Lung microvascular endothelial cell (primary cell): ENCODE data around the gene GAREM1. TPM values are rescaled to one million over a fixed set of nuclear protein-coding genes. Genes with fewer than 3 reads are reported as not detected.
"Not testable (repeated sequence)": the region's sequence is repeated elsewhere in the genome, so short reads cannot be mapped to it uniquely, and the experiment has no call there.

ENCODE experiments used
- DNase-seq, 2 donors: peaks; one replicate each; pipeline versions ENCODE4 v3.0.0 to v3.0.0-alpha.2; 2010; ENCODE audit warnings: low read depth in 2 of 2
- total RNA-seq: library from RNA; depleted of rRNA; stranded (reverse); fragments of >200 nt; gene quantifications from 2 replicates; pipeline ENCODE4 v1.2.1, GENCODE V29; 2014

GAREM1 gene
- total RNA-seq, 1 donor from 2014 or later = 0.20 TPM

DNA sequence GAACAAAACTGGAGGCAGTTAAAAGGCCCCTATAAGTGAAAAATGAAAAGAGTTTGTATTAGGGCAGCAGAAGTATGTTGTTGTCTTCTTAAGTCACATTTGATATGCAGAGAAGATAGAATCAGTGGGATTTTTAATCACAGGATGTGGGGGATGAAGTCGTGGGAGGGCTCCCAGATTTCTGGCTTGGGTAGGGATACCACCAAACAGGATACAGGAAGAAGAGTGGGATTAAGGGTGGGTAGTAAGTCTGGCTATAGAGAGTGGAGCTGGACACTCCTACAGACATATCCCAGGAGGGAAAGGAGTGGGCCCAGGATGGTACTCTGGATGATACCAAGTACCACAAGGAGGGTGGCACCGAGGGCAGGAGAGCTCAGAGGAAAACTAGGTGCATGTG is 99.3 kb downstream of the GAREM1 start:
- DNase-seq = no peak

DNA sequence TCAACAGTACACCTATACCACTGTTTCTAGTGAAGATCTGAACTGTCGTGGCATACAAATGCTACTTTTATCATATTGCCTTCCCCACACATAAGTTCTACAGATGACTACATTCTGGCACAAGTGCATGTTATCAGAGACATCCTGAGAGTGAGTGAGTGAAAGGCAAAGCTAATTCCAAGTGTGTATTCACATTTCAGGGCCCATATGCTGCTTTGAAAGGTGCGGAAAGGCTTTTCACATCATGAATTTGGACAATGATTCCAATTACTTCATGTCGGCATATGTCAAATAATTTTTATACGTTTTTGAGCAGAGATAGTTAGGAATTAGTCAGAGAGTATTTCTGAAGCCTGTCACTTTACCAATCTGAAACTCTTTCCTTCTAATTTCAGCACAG is 101.7 kb downstream of the GAREM1 start:
- DNase-seq = no peak

DNA sequence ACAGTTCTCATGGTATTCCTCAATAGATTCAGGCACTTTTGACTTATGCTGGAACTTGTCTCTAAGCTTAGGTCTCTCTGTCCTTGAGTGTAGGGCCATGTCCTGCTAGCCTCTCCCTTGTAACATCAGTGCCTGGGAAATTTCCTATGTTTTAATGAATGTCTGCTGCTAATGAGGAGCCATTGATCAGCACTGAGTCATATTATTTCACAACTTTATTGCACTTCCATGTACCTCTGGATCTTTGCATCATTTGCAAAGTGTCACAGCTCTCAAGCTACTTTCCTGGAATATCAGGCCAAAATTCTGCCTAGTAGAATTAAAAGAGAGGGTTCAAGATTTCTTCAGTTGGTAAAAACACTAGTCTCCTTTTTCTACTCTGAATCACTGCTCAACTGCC is 102.5 kb downstream of the GAREM1 start:
- no peak for DNase-seq

DNA sequence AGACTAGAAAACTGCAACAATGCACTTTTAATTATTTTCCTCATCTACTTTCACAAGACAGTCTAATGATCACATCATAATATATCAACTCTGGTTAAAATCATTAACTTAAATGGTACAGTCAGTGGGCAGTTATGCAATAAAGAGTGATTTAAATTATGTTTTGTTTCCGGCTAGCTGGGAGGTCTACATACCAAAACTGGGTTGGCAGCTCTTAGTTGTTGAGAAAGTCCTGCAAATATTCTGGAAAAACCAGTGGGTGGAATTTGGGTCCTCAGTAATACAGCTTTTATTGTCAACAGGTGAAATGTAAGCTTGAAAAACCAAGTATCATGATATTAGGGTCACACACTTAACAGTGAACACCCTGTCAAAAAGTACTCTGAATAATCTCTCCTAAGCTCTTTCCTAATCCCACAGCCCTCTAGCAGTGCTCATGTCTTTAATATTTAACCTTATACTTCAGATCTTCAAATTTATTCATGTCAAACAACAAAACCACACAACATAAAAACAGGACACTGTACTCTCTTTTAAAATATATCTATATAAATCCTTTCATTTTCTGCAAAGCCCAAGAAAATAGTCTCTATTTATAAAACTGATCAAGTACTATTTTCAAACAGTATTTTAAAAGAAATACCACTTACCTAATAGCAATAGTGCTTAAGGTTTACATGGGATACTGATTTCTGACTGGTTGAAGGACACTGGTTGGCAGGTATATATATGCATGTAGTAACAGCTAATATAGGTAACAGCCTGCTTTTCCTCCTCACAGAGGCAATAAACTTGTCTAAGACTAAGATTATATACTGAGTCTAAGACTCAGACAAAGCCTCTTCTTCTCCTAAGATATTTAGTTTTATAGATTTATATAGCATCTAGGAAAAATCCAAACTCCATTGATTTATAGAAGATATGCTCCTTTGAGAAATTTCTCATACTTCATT is 103.8 kb downstream of the GAREM1 start:
- no peak for DNase-seq

DNA sequence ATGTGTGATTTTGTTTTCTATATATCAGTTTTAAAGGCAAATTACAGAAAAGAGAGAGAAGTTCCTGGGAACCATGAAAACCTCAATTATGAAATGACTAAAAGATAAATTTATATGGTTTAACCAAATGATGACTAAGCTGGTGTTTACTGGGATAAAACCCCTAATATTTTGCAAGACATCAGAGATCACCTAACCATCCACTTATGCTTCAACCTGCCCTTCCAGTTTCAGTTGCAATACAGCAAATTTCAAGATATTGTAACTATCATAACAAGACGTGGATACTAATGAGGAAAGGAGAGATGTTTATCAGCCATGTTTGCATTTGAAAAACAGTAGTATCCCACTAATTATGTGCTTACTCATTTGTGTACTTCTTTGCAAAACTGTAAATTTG is 108.2 kb downstream of the GAREM1 start:
- no peak for DNase-seq

DNA sequence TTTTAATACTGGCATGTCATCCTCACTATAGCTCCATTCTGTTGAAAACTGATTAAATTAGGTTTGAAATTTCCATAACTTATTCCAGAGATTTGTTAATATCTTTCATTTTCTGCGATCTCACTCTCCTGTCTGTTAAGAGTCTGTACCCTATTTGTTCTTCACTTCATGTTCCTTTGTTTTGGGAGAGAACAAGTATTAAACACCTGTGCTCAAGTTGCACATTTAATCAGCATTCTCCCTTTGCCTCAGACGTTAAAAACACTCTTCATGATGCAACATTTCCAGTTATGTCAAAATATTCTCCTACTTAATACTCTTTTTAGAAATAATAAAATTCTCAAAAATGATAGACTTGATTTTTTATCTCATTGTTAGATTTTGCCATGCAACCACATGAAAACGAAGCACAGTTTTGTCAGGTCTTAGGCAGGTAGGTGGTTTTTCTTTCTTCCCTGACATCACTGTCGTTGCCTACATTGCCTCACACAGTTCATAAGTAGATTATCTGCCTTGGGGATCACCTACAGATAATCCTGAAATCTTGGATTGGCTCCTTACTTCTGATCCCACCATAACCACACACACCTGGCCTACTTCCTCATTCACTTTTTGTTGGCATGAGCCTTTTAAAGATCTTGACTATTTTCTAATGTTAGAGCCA is 109.9 kb downstream of the GAREM1 start:
- DNase-seq = no peak

DNA sequence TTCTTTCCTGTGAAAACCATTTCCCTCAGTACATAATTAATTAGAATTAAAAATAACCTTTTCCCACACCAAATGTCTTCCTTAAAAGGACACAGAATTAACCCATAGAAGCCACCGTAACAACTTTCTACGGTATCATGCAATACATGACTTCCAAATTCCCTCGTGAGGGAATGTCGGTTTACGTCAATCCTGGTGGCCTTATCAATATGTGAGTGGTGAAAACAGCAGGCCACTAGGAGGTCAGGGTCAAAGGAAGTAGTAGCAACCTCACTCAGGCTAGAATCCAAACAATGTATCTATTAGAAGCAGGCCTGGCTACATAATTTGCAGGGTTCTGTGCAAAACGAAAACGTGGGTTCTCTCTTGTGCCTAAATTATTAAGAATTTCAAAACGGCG is 112.2 kb downstream of the GAREM1 start:
- DNase-seq = no peak

DNA sequence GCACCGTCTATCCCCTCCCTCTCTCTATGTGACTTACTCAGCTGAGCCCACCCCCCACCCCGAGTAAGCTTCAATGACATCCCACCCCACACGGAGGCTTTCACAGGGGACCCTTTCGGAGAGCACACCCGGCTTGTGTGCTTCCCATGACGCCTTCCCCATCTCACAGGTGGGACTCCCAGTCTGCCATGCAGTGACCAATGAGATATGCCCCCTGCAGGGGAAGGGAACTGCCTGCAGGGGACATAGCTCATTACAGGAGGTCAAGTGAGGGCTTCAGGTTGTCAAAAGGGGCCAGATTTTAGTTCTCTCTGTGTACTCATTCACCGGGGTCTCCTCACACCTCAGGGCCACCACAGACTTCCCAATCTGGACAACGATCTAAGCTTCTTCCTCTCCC is 112.6 kb downstream of the GAREM1 start:
- DNase-seq = no peak

DNA sequence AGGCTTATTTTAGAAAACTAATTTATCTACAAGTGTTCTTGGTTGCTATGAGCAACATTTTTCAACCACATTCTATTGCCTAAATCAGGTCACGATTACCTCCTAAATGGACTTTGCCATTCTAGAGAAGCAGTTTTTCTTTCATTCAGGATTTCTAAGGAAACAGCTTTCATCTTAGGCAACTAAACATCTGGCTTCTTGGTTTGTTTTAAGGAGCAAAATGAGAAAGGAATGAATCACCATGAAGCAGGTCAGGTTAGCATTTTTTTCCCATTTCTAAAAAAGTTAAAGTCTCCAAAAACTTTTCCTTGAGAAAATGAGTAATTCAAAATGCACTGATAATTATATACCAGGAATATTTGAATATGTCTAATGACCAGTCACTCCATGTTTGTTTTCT is 114.8 kb downstream of the GAREM1 start:
- no peak for DNase-seq

DNA sequence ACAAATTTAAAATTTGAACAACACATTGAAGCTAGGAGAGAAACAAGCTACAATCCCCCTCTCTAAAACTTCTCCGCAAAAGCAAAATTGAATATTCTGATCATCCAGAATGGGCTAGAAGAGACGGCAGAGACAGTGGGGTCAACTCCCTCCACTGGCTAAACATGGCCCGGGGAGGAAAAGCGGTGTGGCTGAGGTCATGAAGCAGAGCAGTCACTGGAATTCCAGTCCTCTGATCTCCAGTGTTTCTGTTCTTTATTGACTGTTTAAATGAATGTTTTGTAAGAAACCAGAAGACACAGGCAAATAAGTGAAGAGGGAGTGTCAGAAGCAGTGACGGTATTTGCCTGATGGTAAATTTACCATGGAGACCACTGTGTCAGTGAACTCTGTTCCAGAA is 116.2 kb downstream of the GAREM1 start:
- DNase-seq = no peak

DNA sequence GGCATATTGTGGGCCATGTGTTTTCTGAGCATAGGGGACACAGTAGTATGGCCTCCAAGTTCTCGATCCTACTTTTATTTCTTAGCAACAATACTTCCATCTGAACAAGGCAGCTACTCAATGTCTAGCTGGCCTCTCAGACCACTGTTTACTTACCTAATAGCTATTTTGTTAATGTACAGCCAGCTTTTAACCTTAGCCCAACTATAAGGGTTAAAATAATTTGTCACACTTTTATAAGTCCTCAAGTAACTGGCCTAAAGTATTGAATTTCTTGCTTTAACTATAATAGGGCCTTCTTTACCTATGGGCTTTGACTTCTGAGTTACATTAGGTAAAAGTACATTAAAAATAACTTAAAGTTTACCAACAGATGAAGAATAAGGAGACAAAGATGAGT is 117.4 kb downstream of the GAREM1 start:
- no peak for DNase-seq

DNA sequence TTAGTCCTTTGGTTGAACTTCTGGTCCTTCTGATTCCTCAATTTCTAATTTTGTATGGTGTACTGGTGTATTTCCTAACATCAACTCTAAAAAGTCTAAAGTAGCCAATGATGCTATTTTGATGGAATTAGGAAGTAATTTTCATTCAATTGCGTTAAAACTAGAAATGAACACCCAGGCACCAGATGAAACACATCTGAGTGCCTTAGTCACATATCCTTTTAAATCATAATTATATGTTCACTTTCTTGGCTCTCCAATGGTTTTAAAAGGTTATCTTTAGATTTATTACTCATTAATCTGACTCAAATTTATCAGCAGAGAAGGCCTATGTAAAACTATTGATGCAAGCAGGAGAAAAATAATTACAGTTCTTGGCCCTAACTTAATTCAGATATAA is 119.7 kb downstream of the GAREM1 start:
- DNase-seq = no peak

DNA sequence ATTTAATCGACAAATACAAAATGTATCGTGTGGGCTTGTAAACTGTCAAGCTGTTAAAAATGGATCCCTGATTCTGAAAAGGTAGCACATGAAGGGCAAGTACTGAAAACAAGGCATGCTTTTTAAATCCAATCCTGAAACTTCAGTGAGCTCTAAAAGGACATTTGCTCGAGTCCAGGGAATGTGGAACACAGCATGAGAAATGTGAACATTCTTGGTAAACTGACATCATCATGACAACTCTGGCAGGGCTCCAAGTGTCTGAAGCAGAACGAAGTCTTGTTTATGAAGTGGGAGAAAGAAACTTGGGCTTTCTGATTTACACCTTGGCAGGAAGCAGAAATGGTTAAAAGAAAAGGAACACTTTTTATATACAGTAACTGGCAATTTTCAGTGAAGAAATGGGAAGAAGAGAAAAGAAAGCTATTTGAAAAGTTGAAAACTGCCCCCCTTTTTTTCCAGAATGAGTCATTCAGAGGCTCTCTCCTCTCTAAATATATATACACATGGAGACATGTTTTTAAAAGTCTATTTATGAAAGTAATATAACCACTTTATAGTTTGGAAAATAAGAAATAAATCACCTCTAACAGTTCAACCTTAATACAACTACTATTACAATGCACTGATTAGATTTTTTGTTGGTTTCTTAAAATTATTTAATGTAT is 120.8 kb downstream of the GAREM1 start:
- DNase-seq = peak; percentile 77 to 95

DNA sequence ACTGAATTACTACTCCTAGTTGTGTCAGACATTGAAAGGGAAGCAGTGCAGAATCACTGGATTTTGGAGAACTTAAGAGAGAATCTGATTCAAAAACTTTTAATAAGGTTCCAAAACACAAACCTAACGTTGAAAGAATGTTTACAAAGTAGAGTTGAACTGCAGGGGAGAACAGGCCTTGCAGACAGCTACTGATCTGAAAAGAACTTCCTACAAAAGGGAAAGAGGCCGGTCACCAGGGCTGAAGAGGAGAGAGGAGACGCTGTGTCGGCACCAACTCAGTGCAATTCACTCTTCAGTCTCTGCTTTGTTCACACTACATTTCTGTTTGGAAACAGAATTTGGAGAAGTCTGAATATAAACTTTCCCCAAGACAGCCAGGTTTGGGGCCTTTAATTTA is 124.0 kb downstream of the GAREM1 start:
- no peak for DNase-seq

DNA sequence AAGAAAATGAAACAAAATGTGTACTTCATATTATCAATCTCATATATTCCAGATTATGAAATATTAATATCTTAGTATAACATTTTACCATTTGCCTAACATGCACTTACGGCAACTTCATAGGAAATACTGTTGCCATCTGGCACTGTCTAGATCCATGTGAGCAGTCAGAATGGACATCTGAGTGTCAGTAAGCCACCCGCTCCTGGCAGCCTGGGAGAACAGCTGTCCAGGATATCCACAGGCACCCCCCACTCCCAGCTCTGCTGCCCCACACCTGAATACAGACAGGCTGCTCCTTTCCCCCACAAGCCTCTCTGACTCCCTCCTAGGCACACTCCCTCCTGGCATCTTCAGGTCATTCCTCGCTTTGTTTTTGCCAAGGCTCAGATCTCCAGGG is 127.0 kb downstream of the GAREM1 start:
- no peak for DNase-seq

DNA sequence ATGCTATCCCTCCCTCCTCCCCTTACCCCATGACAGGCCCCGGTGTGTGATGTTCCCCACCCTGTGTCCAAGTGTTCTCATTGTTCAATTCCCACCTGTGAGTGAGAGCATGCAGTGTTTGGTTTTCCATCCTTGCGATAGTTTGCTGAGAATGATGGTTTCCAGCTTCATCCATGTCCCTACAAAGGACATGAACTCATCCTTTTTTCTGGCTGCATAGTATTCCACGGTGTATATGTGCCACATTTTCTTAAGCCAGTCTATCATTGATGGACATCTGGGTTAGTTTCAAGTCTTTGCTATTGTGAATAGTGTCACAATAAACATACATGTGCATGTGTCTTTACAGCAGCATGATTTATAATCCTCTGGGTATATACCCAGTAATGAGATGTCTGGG is 129.6 kb downstream of the GAREM1 start:
- DNase-seq = not testable (repeated sequence)

DNA sequence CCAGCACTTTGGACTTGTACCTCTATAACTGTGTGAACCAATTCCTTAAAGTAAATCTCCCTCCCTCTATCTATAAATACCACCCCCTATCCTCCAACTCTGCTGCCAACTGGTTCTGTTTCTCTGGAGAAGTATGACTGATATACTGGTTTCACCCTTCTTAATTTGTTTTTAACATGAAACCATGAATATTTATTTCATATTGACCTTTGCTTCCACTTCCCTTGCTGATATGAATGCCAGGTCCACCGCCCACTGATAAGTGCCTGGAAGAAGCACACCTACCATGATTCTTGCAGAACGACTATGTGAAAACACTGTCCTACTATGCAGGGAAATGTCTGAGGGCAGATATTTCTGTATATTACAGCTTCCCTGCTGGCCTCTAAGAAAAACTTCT is 131.6 kb downstream of the GAREM1 start:
- DNase-seq = no peak

DNA sequence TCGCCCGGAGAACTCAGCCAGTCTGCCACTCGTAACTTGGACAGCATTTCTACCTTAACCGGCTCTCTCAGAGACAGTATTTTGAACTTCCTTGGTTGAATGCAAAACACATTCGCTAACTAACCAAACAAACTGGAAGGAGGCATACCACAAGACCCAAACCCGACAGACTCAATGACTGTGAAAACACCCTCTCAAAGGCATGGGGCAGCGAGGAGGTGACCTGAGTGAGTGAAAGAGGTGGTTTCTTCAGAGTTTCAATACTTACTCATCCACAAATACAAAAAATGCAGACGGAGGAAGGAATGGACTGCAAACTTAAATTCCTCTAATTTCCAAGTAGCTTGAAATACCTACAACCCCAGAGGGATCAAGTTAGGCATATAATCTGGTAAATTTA is 132.9 kb downstream of the GAREM1 start:
- DNase-seq = no peak

DNA sequence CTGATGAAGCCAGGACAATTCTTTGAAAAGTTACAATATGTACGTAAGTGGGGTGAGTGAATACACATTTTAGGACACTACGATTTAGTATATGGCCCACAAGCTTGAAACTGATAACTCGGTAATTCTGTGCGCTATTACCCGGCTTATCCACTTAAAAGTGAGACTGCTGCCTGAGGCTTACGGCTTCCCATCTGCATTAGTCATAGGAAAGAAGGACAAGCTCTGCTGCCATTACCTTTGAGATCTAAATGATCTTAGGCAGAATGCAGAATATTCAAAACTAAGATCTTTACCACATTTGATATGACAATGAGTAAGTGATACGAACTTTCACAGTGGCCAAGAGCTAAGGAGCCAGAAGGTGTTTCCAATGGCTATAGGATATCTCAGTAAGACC is 133.3 kb downstream of the GAREM1 start:
- DNase-seq = no peak

DNA sequence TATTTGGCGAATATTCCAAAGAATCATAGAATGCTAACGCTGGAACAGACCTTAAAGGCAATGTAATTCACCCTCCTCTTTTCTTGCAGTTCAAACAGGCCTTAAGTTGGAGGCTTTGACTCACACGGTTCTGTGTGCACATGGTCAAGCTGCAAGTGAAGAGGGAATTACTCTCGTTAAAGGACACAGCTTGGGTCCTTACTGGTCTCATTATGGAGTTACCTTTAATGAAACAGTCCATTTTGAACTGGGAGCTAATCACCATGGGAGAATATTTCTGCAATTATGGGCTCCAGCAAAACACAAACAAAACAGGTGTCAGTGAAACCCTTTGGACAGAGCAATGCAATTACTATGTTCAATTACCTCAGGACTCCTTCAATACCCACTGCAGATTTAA is 135.5 kb downstream of the GAREM1 start:
- DNase-seq = no peak

DNA sequence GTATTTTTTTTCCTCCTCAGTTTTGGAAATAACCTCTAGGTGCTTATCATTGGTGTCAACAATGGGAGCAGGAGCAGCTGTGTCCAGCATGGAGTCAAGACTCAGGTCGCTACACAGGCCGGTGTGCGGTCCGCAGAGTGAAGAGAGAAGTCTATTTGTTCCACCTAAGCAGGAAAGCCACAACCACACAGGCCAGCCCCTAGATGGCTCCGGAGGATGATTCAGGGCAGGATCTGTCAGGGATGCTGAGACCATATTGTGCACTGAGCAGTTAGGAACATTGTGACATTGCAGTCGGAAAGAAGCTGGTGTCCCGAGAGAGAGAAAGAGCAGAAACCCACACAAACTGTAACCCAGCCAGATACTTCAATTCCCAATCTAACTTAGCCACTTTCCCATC is 136.9 kb downstream of the GAREM1 start:
- DNase-seq = no peak

DNA sequence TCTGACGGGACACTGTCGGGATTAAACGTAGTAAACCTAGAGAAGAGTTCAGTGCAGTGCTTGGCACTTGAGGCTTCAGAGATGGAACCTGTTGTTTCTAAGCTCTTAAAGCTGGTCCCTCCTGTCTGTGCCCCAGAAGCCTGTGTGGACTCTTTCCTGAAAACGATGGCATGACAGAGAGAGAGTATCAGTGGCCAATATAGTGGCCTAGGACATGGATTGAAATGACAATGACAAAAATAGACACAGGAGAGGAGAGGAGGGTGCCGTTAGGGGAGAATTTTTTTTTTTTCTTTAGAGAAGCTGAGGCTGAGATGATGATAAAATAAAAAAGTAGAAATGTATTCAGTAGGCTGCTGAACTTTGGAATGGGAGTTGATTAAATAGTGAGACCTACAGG is 138.0 kb downstream of the GAREM1 start:
- no peak for DNase-seq

DNA sequence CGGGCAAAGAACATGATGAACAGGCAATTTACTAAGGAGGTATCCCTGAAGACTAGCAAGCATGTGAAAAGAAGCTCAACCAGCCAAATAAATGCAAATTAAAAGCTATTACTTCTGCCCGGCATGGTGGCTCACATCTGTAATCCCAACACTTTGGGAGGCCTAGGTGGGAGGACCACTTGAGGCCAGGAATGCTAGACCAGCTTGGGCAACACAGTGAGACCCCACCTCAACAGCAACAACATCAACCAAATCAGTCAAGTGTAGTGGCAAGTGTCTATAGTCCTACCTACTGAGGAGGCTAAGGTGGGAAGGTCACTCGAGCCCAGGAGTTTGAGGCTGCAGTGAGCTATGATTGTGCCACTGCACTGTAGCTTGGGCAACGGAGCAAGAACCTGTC is 141.7 kb downstream of the GAREM1 start:
- DNase-seq = no peak
